Smooth muscle cell (in vitro differentiated cells): ENCODE results near the gene WNK2. TPM values are rescaled to one million over a fixed set of nuclear protein-coding genes. Genes with fewer than 3 reads are reported as not detected.

Experiments used
- DNase-seq: peaks from one replicate; lab custom pipeline; 2025; ENCODE audit not compliant: unreplicated experiment; lab: John Stamatoyannopoulos, UW
- H2AFZ ChIP-seq: fragments of 200-600 bp; sonication (generic); 2 replicates; pipeline ENCODE4 v1.6.0; 2016; ENCODE audit warnings: antibody characterized with exemption, low read depth, mild to moderate bottlenecking
- H3F3A ChIP-seq: fragments of 200-600 bp; sonication (generic); 2 replicates; pipeline ENCODE4 v1.6.0; 2017; ENCODE audit warnings: antibody characterized with exemption, low read depth
- H3K27ac ChIP-seq: fragments of 200-600 bp; sonication (generic); 2 replicates; pipeline ENCODE4 v1.5.1; 2016; ENCODE audit warnings: low read depth, mild to moderate bottlenecking
- H3K27me3 ChIP-seq: fragments of 200-600 bp; sonication (generic); 2 replicates; pipeline ENCODE4 v1.6.1; 2016; ENCODE audit warnings: low read depth, mild to moderate bottlenecking
- H3K36me3 ChIP-seq: fragments of 200-600 bp; sonication (generic); 2 replicates; pipeline ENCODE4 v1.5.1; 2016; ENCODE audit warnings: low read depth
- H3K4me1 ChIP-seq: fragments of 200-600 bp; sonication (generic); 2 replicates; pipeline ENCODE4 v1.5.1; 2016; ENCODE audit warnings: low read depth
- H3K4me2 ChIP-seq: fragments of 200-600 bp; sonication (generic); 2 replicates; pipeline ENCODE4 v1.6.0; 2016; ENCODE audit warnings: mild to moderate bottlenecking
- H3K4me3 ChIP-seq: fragments of 200-600 bp; sonication (generic); 2 replicates; pipeline ENCODE4 v1.5.1; 2016; ENCODE audit warnings: mild to moderate bottlenecking
- H3K79me2 ChIP-seq: fragments of 200-600 bp; sonication (generic); 2 replicates; pipeline ENCODE4 v1.6.0; 2016; ENCODE audit warnings: low read depth, mild to moderate bottlenecking
- H3K9ac ChIP-seq: fragments of 200-600 bp; sonication (generic); 2 replicates; pipeline ENCODE4 v1.6.0; 2016; ENCODE audit warnings: low read depth
- H3K9me3 ChIP-seq: fragments of 200-600 bp; sonication (generic); replicated peaks from 2 replicates; pipeline ENCODE4 v1.5.1; 2016; ENCODE audit warnings: low read depth
- H4K20me1 ChIP-seq: fragments of 200-600 bp; sonication (generic); 2 replicates; pipeline ENCODE4 v1.6.0; 2016; ENCODE audit warnings: low read depth
- WGBS: methylation state at CpG from one replicate; pipeline ENCODE4 v1.1.7; 2016; ENCODE audit warnings: low lambda C conversion rate; 5-methylcytosine and 5-hydroxymethylcytosine counted together
- polyA plus RNA-seq: library from polyadenylated mRNA; unstranded; fragments of >200 nt; fragmentation: Nextera tagmentation; extraction: Ambion mirVana; gene quantifications from 2 replicates; pipeline ENCODE4 v1.2.1, GENCODE V29; 2016
- total RNA-seq: library from RNA; depleted of rRNA; stranded (reverse); fragments of >200 nt; gene quantifications from 2 replicates; pipeline ENCODE4 v1.2.3, GENCODE V29; 2014
- TF ChIP-seq, protein P1 (sequence below): fragments of 200-600 bp; sonication (generic); IDR thresholded peaks from 2 replicates; pipeline ENCODE4 v1.5.1; 2017; ENCODE audit warnings: borderline replicate concordance, mild to moderate bottlenecking, antibody characterized with exemption; ENCODE audit not compliant: insufficient read depth, poor library complexity, severe bottlenecking

The WNK2 gene
- total and polyA plus RNA-seq, 2 experiments from 2014 or later: 0.27 to 0.31 TPM

GRCh38 chr9:93246111-93246510 lies 62.2 kb downstream of the WNK2 start:
- no peaks in the 10 kb centered on the region for H3K79me2 ChIP-seq
- no peak overlapping the region for H3K9ac ChIP-seq
- no peak overlapping the region for H3K4me2 ChIP-seq
- H3K4me3 ChIP-seq: no peak overlapping the region
- no peaks in the 10 kb centered on the region for H3K36me3 ChIP-seq
- H2AFZ ChIP-seq: no peak overlapping the region
- H3K9me3 ChIP-seq: no peaks in the 10 kb centered on the region
- TF ChIP-seq, protein P1, sequence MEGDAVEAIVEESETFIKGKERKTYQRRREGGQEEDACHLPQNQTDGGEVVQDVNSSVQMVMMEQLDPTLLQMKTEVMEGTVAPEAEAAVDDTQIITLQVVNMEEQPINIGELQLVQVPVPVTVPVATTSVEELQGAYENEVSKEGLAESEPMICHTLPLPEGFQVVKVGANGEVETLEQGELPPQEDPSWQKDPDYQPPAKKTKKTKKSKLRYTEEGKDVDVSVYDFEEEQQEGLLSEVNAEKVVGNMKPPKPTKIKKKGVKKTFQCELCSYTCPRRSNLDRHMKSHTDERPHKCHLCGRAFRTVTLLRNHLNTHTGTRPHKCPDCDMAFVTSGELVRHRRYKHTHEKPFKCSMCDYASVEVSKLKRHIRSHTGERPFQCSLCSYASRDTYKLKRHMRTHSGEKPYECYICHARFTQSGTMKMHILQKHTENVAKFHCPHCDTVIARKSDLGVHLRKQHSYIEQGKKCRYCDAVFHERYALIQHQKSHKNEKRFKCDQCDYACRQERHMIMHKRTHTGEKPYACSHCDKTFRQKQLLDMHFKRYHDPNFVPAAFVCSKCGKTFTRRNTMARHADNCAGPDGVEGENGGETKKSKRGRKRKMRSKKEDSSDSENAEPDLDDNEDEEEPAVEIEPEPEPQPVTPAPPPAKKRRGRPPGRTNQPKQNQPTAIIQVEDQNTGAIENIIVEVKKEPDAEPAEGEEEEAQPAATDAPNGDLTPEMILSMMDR: no peak
- H3K27ac ChIP-seq: no peak overlapping the region
- H4K20me1 ChIP-seq: no peaks in the 10 kb centered on the region
- no peaks in the 10 kb centered on the region for H3K27me3 ChIP-seq
- 92% methylated on average over 14 of the region's 14 CpGs for WGBS
- no peaks in the 10 kb centered on the region for H3K4me1 ChIP-seq
- DNase-seq: no peak
- H3F3A ChIP-seq: no peaks in the 10 kb centered on the region

GRCh38 chr9:93246526-93246925 lies 62.6 kb downstream of the WNK2 start:
- no peaks in the 10 kb centered on the region for H3K9me3 ChIP-seq
- H2AFZ ChIP-seq: no peak overlapping the region
- TF ChIP-seq, protein P1: no peak
- H3K27ac ChIP-seq: no peak overlapping the region
- H3K9ac ChIP-seq: no peak overlapping the region
- no peak for DNase-seq
- H3K4me3 ChIP-seq: no peak overlapping the region
- no peaks in the 10 kb centered on the region for H3K4me1 ChIP-seq
- H3F3A ChIP-seq: no peaks in the 10 kb centered on the region
- no peaks in the 10 kb centered on the region for H3K79me2 ChIP-seq
- H3K36me3 ChIP-seq: no peaks in the 10 kb centered on the region
- H3K4me2 ChIP-seq: no peak overlapping the region
- WGBS: 91% methylated on average over 7 of the region's 7 CpGs
- no peaks in the 10 kb centered on the region for H3K27me3 ChIP-seq
- H4K20me1 ChIP-seq: no peaks in the 10 kb centered on the region

GRCh38 chr9:93247099-93247865 lies 63.3 kb downstream of the WNK2 start:
- Histone ChIP-seq H2AFZ (no peak overlapping the region), H3K27me3 (no peaks in the 10 kb centered on the region), H3K9ac (no peak overlapping the region), H3K4me1 (no peaks in the 10 kb centered on the region), H3K9me3 (no peaks in the 10 kb centered on the region), H3K79me2 (no peaks in the 10 kb centered on the region), H3K4me2 (no peak overlapping the region), H3K4me3 (no peak overlapping the region), H3K36me3 (no peaks in the 10 kb centered on the region), H3F3A (no peaks in the 10 kb centered on the region), H4K20me1 (no peaks in the 10 kb centered on the region), H3K27ac (no peak overlapping the region)
- no peak for DNase-seq
- 96% methylated on average over 36 of the region's 36 CpGs for WGBS
- TF ChIP-seq, protein P1: no peak

DNA sequence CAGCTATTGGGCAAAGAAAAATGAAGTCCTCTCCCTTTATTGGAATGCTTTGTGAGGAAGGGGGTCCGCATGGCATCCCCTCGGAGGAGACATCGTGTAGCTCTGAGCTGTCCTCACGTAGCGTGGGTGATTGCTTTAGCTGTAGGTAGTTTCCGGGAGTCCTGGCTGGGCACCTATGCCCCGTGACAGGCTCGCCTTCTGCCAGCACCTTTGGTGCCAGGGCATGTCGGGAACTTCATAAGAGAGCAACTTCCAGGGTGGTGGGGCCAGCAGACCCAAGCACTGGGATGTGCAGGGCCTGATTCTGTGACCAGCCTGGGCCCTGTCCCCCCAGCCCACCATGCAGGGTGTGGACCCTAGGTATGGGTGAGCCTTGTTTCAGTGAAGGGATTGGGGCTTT lies 64.0 kb downstream of the WNK2 start:
- no peaks in the 10 kb centered on the region for H4K20me1 ChIP-seq
- H3K9me3 ChIP-seq: no peaks in the 10 kb centered on the region
- no peaks in the 10 kb centered on the region for H3F3A ChIP-seq
- no peaks in the 10 kb centered on the region for H3K4me1 ChIP-seq
- no peaks in the 10 kb centered on the region for H3K27me3 ChIP-seq
- H3K27ac ChIP-seq: no peak overlapping the region
- no peak overlapping the region for H3K4me3 ChIP-seq
- no peak overlapping the region for H3K4me2 ChIP-seq
- TF ChIP-seq, protein P1: no peak
- H3K9ac ChIP-seq: no peak overlapping the region
- H2AFZ ChIP-seq: no peak overlapping the region
- WGBS: 84% methylated on average over 9 of the region's 9 CpGs
- DNase-seq: no peak
- no peaks in the 10 kb centered on the region for H3K36me3 ChIP-seq
- H3K79me2 ChIP-seq: no peaks in the 10 kb centered on the region
